ENCODE data around the gene YLPM1. TPM values are rescaled to one million over a fixed set of nuclear protein-coding genes. Genes with fewer than 3 reads are reported as not detected.
A peak's percentile ranks its signal among the peaks of the same experiment; 100 is the strongest.

Gene YLPM1
- total RNA-seq, 4 donors from 2014 or later: 71.3 to 104 (median 84.8) TPM

- intact Hi-C loops (cut with DNase I): no loop called here
- Histone ChIP-seq H3K27me3 (no peaks in the 10 kb centered on the region), H3K4me3 (replicated peaks in 1 of 3) (no peak overlapping the region), H3K4me1 (peaks cover 0 to 20% of the 10 kb centered on the region in 2 donors), H3K36me3 (peaks cover 0 to 2% of the 10 kb centered on the region in 2 donors), H3K9me3 (no peaks in the 10 kb centered on the region), H3K27ac (no peak overlapping the region)
- TF ChIP-seq POLR2A (IDR thresholded peaks at IDR 0.05) (no peak), CTCF (IDR thresholded peaks at IDR 0.05) (no peak)
- DNase-seq: no peak
- WGBS, 2 donors: 90 to 95% methylated on average over 4 of the region's 5 CpGs
These were observed 71.7 kb downstream of the YLPM1 start for GRCh38 chr14:74834692-74835392.

- whole genome bisulfite sequencing, 2 donors: 67 to 73% methylated on average over 7 of the region's 7 CpGs
- H3K36me3 ChIP-seq: peaks cover 0 to 4% of the 10 kb centered on the region in 2 donors
- TF ChIP-seq POLR2A (IDR thresholded peaks at IDR 0.05) (no peak), CTCF (IDR thresholded peaks at IDR 0.05) (no peak)
These were observed 72.6 kb downstream of the YLPM1 start for GRCh38 chr14:74835645-74836250.

GRCh38 chr14:74836251-74836960 lies 73.3 kb downstream of the YLPM1 start:
- DNase-seq: no peak
- intact Hi-C loops (cut with DNase I): no loop called here
- 83 to 90% methylated on average over 1 of the region's 1 CpG for WGBS, 2 donors
- Histone ChIP-seq H3K36me3 (peaks cover 0 to 4% of the 10 kb centered on the region in 2 donors), H3K9me3 (no peaks in the 10 kb centered on the region), H3K4me1 (peaks cover 0 to 15% of the 10 kb centered on the region in 2 donors), H3K4me3 (replicated peaks in 1 of 3) (no peak overlapping the region), H3K27me3 (no peaks in the 10 kb centered on the region), H3K27ac (no peak overlapping the region)
- no peak for TF ChIP-seq POLR2A (IDR thresholded peaks at IDR 0.05)
- TF ChIP-seq CTCF (IDR thresholded peaks at IDR 0.05): no peak

More at GRCh38 chr14:74835645-74836250, 72.6 kb downstream of the YLPM1 start:
- intact Hi-C loops (cut with DNase I): no loop called here
- Histone ChIP-seq H3K9me3 (no peaks in the 10 kb centered on the region), H3K27ac (peak overlapping the region in 1 of 3 donors; percentile 46), H3K27me3 (no peaks in the 10 kb centered on the region), H3K4me1 (peaks cover 0 to 20% of the 10 kb centered on the region in 2 donors), H3K4me3 (replicated peaks in 1 of 3) (no peak overlapping the region)
- DNase-seq: no peak

GRCh38 chr14:74838166-74838565 lies 75.0 kb downstream of the YLPM1 start:
- Histone ChIP-seq H3K36me3 (peaks cover 0 to 4% of the 10 kb centered on the region in 2 donors), H3K9me3 (no peaks in the 10 kb centered on the region), H3K4me3 (replicated peaks in 1 of 3) (no peak overlapping the region), H3K27me3 (no peaks in the 10 kb centered on the region), H3K4me1 (peaks cover 0 to 15% of the 10 kb centered on the region in 2 donors), H3K27ac (peak overlapping the region in 2 of 3 donors; percentile 27 to 39)
- DNase-seq: no peak
- intact Hi-C loops (cut with DNase I): no loop called here
- TF ChIP-seq CTCF (IDR thresholded peaks at IDR 0.05) (no peak), POLR2A (IDR thresholded peaks at IDR 0.05) (no peak)
- 41 to 79% methylated on average over 2 of the region's 2 CpGs for WGBS, 2 donors

Data from thyroid gland (tissue), 4 donors.